PC-9 (cell line): ENCODE measurements around the gene FZD7.

Experiments
- CTCF ChIP-seq: fragments of 200-600 bp; sonication (generic); conservative IDR thresholded peaks from 2 replicates; pipeline ENCODE4 v1.6.1; 2017; ENCODE audit warnings: mixed run types, antibody characterized with exemption, mild to moderate bottlenecking, moderate library complexity
- EZH2 ChIP-seq: fragments of 200-600 bp; sonication (generic); IDR thresholded peaks from 2 replicates; pipeline ENCODE4 v1.8.0; 2017; ENCODE audit warnings: antibody characterized with exemption, low read depth

GRCh38 chr2:202069170-202070067, 35.8 kb downstream of the FZD7 start:
- TF ChIP-seq EZH2 = no peak
- no peak for TF ChIP-seq CTCF
